GM19452 (cell line): ENCODE data around the gene YPEL3.

Experiments used
- ATAC-seq: cut with Tn5 transposase; IDR thresholded peaks from one replicate; pipeline ENCODE4 v1.9.1; 2021; ENCODE audit not compliant: unreplicated experiment

The YPEL3 gene

GRCh38 chr16:30070490-30070889, 25.5 kb downstream of the YPEL3 start:
- no peak for ATAC-seq

DNA sequence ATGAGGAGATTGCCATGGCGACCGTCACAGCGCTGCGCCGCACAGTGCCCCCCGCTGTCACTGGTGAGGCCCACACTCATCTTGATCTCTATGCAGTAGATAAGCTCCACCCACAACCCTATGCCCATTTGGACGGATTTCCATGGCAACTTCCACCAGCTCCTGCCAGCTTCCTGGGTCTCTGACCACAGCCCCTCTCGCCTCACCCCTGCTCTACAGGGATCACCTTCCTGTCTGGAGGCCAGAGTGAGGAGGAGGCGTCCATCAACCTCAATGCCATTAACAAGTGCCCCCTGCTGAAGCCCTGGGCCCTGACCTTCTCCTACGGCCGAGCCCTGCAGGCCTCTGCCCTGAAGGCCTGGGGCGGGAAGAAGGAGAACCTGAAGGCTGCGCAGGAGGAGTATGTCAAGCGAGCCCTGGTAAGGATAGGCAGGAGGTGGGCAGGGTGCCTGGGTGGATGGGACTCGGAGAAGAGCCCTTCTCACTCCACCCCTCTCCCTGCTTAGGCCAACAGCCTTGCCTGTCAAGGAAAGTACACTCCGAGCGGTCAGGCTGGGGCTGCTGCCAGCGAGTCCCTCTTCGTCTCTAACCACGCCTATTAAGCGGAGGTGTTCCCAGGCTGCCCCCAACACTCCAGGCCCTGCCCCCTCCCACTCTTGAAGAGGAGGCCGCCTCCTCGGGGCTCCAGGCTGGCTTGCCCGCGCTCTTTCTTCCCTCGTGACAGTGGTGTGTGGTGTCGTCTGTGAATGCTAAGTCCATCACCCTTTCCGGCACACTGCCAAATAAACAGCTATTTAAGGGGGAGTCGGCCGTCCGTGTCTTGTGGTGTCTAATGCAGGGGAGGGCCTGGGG, 26.2 kb downstream of the YPEL3 start:
- no peak for ATAC-seq

- no peak for ATAC-seq
Measured at GRCh38 chr16:30068750-30069610, 27.0 kb downstream of the YPEL3 start.

DNA sequence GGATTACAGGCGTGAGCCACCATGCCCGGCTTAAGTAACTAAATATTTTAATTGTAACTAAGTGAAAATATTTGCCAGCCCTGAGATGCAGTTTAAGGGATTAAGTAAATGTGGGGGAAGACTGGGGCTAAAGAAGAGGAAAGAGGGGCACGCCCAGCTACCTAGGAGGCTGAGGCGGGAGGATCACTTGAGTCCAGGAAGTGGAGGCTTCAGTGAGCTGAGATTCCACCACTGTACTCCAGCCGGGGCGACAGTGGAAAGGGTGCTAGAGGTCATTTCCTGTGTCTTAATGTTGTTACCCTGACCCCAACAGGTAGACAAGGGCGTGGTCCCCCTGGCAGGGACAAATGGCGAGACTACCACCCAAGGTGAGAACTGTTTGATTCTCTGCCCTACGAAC, 27.7 kb downstream of the YPEL3 start:
- no peak for ATAC-seq

DNA sequence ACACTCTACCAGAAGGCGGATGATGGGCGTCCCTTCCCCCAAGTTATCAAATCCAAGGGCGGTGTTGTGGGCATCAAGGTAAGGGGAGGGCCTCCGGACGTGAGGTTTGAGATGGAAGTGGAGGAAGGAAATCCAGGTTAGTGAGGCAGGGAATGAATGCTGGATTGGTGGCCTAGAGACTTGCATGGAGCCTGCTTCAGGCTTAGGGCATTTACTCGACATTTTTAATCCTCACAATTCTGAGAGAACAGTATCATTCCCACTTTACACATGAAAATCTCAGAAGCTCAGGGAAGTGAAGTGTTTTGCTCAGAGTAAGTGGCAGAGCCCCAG, 28.5 kb downstream of the YPEL3 start:
- ATAC-seq, result no peak

DNA sequence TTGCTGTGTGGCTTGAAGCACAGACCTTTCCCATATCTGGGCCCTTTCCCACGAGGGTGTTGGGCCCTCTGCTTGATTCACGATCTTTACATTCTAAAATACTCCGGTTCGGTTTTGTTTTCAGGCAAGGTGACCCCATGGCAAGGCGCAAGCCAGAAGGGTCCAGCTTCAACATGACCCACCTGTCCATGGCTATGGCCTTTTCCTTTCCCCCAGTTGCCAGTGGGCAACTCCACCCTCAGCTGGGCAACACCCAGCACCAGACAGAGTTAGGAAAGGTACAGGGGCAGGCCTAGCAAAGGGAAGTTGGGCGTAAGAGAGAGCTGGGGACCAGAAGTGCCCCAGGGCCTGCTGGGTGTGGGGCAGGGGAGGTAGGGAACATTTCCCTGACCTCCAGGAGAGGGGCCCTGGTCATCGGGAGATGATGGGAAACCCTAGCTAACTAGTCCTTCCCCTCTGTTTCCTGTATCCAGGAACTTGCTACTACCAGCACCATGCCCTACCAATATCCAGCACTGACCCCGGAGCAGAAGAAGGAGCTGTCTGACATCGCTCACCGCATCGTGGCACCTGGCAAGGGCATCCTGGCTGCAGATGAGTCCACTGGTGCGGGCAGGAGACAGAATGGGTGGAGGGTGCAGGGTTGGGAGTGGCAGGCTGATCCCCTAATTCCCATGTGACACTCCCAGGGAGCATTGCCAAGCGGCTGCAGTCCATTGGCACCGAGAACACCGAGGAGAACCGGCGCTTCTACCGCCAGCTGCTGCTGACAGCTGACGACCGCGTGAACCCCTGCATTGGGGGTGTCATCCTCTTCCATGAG, 29.0 kb downstream of the YPEL3 start:
- no peak for ATAC-seq

DNA sequence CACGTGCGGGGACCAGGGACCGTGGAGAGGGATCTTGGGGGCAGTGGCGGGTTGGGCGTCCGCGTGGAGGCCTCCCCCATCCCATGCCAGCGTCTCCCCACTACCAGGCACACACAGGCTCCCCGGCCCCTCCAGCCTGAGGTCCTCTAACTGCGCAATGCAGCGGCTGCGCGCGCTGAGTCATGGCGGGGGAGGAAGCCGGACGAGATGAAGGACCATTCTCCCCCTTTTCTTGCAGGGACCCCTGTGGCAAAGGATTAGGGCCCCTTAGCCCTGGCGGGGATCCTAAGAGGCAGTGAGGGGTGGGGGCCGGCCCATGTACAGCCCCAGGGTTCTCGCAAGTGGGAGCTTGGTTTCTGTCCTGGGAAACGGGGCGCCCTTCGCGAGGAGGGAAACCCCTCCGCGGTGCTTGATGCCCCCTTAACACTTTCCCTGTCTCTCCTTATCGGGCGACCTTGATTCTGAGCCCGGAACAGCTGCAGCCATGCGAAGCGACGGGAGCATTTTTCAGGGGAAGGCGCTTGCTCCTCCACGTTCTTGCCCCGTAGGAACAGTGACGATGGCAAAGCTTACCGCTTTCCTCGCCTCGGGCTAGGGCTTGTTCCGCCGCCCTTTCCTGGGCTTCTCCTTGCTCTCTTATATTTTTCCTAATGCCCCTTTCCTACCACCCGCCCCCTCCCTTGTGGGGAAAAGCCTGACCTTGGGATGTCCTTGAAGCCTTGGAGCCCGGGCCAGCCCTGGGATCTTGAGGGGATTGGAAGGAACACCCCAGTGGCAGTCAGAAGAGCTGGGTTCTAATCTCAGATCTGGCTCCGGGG, 29.9 kb downstream of the YPEL3 start:
- no peak for ATAC-seq

- peak; percentile 76 for ATAC-seq
Measured at GRCh38 chr16:30065102-30065942, 30.7 kb downstream of the YPEL3 start, which contains the start of gene ALDOA. TSS of gene ALDOA (plus strand) at chr16:30065760. CDS start at chr16:30066898, 1,138 bp downstream.

DNA sequence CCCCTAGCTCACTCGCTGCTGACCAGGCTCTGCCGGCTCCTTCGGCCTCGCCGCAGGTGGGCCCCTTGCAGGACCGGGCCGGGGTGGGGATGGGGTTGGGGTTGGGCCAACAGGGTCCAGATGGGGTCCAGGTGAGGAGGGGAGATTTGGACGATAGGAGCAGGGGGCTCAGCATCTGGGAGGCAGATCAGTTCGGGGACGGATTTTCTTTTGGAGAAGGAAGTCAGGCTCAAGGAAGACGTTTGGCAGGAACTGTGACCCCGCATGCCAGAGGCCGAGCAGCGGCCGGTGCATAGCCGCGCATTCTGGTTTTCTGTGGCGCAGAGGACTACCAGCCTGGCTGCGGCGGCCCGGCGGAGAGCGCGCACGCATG, 31.3 kb downstream of the YPEL3 start:
- ATAC-seq, result no peak

DNA sequence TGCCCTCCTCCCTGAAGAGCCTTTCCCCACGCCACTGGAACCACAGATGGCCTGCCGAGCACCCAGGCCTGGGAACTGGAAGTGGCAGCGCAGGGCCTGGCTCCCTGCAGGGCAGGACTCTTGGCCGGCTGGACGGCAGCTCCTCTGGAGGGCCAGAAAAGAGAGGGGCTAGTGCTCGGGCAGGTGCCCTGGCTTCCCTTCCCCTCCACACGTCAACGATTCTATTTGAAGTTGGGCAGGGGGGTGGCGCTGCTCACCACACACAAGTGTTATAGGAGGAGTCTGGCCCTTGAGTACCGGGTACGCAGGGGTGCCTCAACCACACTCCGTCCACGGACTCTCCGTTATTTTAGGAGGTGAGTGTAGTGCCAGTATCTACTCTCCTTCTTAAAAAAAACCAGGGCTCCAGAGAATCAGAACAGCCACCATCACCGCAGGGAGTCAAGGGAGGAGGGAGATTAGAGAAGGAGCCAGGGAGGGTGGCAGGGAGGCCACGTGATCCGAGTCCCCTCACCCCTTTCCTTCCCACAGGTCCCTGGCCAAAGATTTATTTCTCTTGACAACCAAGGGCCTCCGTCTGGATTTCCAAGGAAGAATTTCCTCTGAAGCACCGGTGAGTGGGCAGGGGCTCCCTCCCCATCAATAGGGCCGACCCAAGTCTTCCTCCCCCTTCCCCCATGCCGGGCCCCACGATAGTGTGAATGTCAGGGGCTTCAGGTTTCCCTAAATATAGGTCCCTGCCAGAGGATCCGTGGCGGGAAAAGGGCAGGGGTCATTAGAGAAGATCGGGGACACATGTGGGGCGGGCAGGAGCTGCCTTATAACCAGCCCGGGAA, 31.9 kb downstream of the YPEL3 start:
- no peak for ATAC-seq

- no peak for ATAC-seq
Measured at GRCh38 chr16:30063278-30063892, 32.6 kb downstream of the YPEL3 start.

DNA sequence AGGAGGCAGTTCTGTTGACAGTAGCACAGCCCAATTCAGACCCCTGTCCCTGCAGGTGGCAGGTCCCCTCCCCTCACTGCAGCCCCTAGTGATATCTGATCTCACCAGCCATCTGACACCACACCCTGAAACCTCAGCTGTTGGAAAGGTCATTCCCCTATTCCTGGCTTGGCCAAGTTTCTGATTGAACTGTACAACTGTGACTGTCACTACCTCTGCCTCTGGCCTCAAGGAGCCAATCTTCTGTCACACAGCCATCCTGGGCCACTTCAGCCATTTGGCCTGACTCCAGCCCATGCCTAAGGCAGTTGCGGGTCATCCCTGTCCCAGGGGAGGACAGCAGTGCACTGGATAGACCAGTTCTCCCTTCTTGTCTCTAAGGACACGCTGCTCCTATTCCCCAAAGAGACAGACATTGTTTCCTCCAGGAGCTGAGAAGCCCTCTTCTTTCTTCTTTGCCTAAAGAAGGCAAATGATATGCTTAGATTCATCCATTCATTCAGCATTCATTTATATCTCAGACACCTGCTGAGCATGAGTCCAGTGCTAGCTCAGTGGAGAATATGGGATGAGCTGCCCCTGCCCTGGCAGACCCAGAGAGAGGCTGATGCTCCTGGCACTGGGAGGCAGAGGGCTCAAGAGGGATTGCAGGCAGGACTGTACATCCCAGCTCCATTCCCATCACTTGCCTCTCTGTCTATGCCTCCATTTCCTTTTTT, 35.0 kb downstream of the YPEL3 start:
- ATAC-seq, result no peak

DNA sequence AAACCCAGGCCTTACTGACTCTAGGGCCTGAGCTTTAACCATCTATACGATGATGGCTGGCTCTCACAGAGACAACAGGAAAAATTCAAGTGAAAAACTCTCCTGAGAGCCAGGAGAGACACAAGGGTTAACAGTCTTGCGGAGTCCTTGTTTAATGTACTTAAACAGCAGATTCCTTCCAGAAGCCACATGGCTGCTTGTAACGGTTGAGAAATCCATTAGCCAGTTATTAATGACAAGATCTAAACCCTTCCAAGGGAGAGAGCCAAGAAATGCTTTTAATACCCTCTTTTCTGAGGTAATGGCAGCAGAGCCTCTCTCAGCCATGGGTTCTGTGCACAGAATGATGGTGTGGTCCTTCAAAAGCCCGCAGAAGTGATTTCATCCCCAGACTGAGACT, 35.7 kb downstream of the YPEL3 start:
- no peak for ATAC-seq

GRCh38 chr16:30054959-30055553, 41.0 kb downstream of the YPEL3 start:
- ATAC-seq, result no peak

DNA sequence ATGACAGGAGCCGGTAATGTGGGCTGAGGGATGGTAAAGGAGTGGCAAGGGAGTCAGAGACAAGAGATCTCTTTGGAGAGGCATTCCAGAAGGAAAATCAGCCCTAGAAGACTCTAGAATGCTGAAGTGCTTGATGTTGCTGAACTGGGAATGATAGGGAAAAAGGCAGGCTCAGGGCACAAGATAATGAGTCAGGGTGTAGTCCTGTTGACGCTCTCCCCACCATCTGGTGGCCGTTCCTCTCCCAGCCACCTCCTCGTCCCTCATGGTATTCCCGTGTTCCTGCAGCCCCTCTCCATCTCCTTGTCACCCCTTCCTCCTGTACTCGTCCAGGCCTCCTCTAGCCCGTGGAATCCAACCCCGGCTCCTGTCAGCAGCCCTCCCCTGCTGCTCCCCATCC, 41.6 kb downstream of the YPEL3 start:
- no peak for ATAC-seq

DNA sequence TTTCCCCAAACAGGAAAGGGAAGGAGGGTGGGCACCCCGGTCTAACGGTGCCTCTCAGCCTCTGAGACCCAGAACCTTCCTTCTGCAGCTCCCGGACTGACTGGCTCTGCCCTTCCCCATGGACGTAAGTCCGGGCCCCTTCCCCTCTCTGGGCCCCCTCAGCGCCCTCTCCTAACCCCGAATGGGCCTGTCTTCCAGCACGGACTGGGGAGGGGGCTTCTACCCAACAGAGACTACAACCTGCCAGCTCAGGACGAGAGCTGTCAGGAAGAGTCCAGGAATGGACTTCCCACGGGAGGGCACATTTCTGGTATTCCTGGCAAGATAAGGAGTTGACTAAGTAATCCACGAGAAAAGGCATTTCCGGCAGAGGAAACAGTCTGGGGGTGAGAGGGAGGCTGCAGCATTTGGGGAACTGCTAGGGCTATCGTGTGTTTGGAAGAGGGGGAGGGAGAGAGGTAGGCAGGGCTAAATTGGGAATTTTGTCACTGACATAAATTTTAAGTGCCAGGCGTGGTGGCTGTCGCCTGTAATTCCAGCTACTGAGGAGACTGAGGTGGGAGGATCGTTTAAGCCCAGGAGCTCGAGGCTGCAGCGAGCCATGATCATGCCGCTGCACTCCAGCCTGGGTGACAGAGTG, 42.5 kb downstream of the YPEL3 start:
- no peak for ATAC-seq
